Measurements from ENCODE around the gene DNASE1L1. TPM values are rescaled to one million over a fixed set of nuclear protein-coding genes. Genes with fewer than 3 reads are reported as not detected.

Gene DNASE1L1
- polyA plus RNA-seq, 1 of the 3 experiments (the other 2 are of a cell fraction) = 18.2 TPM

DNA sequence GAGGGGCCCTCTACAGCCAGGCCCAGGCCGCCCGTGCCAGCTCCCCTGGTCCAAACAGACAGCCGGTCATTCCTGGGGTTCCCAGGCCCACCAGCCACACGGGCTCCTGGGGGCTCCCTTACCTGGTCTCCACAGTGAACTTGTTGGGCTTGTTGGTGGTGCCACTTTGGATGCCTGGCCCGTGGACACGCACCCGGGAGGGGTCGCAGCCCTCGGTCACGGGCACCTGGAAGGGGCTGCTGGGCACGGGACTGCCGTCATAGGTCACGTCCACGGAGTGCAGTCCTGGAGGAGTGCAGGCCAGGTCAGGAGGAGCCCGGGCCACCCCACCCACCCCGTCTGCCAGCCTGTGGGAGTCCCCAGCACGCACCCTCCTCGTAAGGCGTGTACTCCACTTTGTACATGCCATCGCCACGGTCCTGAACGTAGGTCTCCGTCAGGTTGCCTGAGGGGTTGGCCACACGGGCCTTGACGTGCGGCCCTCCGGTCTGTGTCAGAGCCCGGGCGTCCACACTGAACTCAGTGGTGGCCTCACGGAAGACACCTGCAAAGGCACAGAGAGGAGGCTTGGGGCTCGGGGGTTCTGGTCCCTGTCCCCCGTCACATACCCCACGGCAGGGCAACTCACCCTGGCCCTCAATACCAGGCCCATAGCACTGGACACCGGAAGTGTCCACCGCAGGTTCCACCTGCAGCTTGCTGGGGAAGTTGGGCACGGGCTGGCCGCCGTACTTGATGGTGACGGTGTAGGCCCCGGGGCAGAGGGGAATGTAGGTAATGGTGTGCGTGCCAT is 49.5 kb downstream of the DNASE1L1 start:
- Histone ChIP-seq H3K4me2 (no peak overlapping the region), H3K9me2 (no peaks in the 10 kb centered on the region), H4K20me1 (ENCODE audit: insufficient read depth) (peaks cover 98% of the 10 kb centered on the region), H3K4me1 (ENCODE audit: control insufficient read depth in 1 of 2, insufficient read depth in 2 of 2, low read depth in 1 of 2, low read length in 1 of 2) (no peaks in the 10 kb centered on the region), H3F3A (replicated peaks; ENCODE audit: insufficient read depth) (peaks cover 43% of the 10 kb centered on the region), H3K36me3 (replicated peaks in 1 of 2; ENCODE audit: control insufficient read depth in 1 of 2, insufficient read depth in 2 of 2, low read length in 1 of 2) (peaks cover 3 to 74% of the 10 kb centered on the region in 2 experiments), H3K4me3 (ENCODE audit: low read depth in 2 of 2, low read length in 1 of 2) (no peak overlapping the region), H2AFZ (ENCODE audit: low read depth) (no peak overlapping the region), H3K27ac (ENCODE audit: low read depth in 2 of 2, low read length in 1 of 2) (peak overlapping the region in 1 of 2 experiments; percentile 30; a peak in 2 of 4 replicates), H3K27me3 (ENCODE audit: insufficient read depth) (no peaks in the 10 kb centered on the region), H3K9me3 (no peaks in the 10 kb centered on the region), H3K9ac (no peak overlapping the region), H3K79me2 (ENCODE audit: insufficient read depth) (peaks cover 79% of the 10 kb centered on the region)
- ChIA-PET POLR2A (no interaction called here), CTCF (no interaction called here)
- 71% methylated on average over 19 of the region's 41 CpGs for WGBS (ENCODE audit: low lambda C conversion rate)
- TF ChIP-seq FOSL2 (IDR thresholded peaks at IDR 0.05; ENCODE audit: borderline replicate concordance, low read depth) (no peak), TCF12 (IDR thresholded peaks at IDR 0.05) (no peak), GATA2 (CRISPR knock-in tag; IDR thresholded peaks at IDR 0.05) (no peak), FOXM1 (IDR thresholded peaks at IDR 0.05; ENCODE audit: low read depth) (no peak), RAD21 (IDR thresholded peaks at IDR 0.05; ENCODE audit: low read length) (no peak)
- DNase-seq = no peak

DNA sequence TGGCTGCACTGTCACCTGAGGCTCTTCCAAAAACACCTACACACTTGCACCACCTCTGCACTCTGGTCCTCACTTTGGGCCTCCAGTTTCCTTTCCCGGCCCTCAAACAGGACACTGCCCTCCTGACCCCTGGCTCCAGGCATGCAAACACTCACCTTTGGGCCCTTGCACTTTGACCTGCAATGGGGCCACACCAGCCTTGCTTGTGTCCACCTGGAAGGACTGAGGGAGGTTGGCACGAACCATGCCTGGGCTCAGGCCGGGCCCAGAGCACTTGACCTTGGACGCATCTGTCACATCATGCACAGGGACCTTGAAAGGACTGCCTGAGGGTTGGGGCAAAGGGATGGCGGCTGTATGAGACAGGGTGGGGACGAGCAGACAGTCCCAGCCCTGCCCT is 50.2 kb downstream of the DNASE1L1 start:
- Histone ChIP-seq H2AFZ (ENCODE audit: low read depth) (no peak overlapping the region), H3K79me2 (ENCODE audit: insufficient read depth) (peaks cover 71% of the 10 kb centered on the region), H3K27me3 (ENCODE audit: insufficient read depth) (no peaks in the 10 kb centered on the region), H3K4me1 (ENCODE audit: control insufficient read depth in 1 of 2, insufficient read depth in 2 of 2, low read depth in 1 of 2, low read length in 1 of 2) (no peaks in the 10 kb centered on the region), H3K4me3 (ENCODE audit: low read depth in 2 of 2, low read length in 1 of 2) (no peak overlapping the region), H3K9ac (no peak overlapping the region), H3K9me3 (no peaks in the 10 kb centered on the region), H3K9me2 (no peaks in the 10 kb centered on the region), H3K4me2 (no peak overlapping the region), H3F3A (replicated peaks; ENCODE audit: insufficient read depth) (peaks cover 48% of the 10 kb centered on the region), H3K36me3 (replicated peaks in 1 of 2; ENCODE audit: control insufficient read depth in 1 of 2, insufficient read depth in 2 of 2, low read length in 1 of 2) (peaks cover 3 to 68% of the 10 kb centered on the region in 2 experiments), H3K27ac (ENCODE audit: low read depth in 2 of 2, low read length in 1 of 2) (peak overlapping the region in 1 of 2 experiments; percentile 4; a peak in 1 of 4 replicates), H4K20me1 (ENCODE audit: insufficient read depth) (peaks cover 98% of the 10 kb centered on the region)
- WGBS (ENCODE audit: low lambda C conversion rate) = 70% methylated on average over 6 of the region's 6 CpGs
- ChIA-PET POLR2A (no interaction called here), CTCF (no interaction called here)
- TF ChIP-seq GATA2 (CRISPR knock-in tag; IDR thresholded peaks at IDR 0.05) (no peak), MEF2A (IDR thresholded peaks at IDR 0.05; ENCODE audit: borderline replicate concordance, low read depth) (no peak), POLR2AphosphoS5 (IDR thresholded peaks at IDR 0.05; ENCODE audit: low read depth, low read length) (no peak), TCF12 (IDR thresholded peaks at IDR 0.05) (no peak), RFX5 (IDR thresholded peaks at IDR 0.05; ENCODE audit: low read length) (no peak), RCOR1 (IDR thresholded peaks at IDR 0.05; ENCODE audit: low read length) (no peak), FOSL2 (IDR thresholded peaks at IDR 0.05; ENCODE audit: borderline replicate concordance, low read depth) (no peak), RAD21 (IDR thresholded peaks at IDR 0.05; ENCODE audit: low read length) (no peak), GABPA (IDR thresholded peaks at IDR 0.05; ENCODE audit: low read depth) (no peak), NFIC (IDR thresholded peaks at IDR 0.05; ENCODE audit: borderline replicate concordance) (no peak), ELF1 (IDR thresholded peaks at IDR 0.05) (no peak), EP300 (IDR thresholded peaks at IDR 0.05; ENCODE audit: borderline replicate concordance in 1 of 2, low read depth in 1 of 2, low read length in 1 of 2) (no peak), TEAD4 (IDR thresholded peaks at IDR 0.05; ENCODE audit: borderline replicate concordance, insufficient read depth) (no peak)
- TF ChIP-seq, protein P1, sequence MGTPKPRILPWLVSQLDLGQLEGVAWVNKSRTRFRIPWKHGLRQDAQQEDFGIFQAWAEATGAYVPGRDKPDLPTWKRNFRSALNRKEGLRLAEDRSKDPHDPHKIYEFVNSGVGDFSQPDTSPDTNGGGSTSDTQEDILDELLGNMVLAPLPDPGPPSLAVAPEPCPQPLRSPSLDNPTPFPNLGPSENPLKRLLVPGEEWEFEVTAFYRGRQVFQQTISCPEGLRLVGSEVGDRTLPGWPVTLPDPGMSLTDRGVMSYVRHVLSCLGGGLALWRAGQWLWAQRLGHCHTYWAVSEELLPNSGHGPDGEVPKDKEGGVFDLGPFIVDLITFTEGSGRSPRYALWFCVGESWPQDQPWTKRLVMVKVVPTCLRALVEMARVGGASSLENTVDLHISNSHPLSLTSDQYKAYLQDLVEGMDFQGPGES (IDR thresholded peaks at IDR 0.05; ENCODE audit: low read depth, low read length) = no peak
- TF ChIP-seq, protein P2, sequence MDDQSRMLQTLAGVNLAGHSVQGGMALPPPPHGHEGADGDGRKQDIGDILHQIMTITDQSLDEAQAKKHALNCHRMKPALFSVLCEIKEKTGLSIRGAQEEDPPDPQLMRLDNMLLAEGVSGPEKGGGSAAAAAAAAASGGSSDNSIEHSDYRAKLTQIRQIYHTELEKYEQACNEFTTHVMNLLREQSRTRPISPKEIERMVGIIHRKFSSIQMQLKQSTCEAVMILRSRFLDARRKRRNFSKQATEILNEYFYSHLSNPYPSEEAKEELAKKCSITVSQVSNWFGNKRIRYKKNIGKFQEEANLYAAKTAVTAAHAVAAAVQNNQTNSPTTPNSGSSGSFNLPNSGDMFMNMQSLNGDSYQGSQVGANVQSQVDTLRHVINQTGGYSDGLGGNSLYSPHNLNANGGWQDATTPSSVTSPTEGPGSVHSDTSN (IDR thresholded peaks at IDR 0.05) = no peak
- TF ChIP-seq, protein P3, sequence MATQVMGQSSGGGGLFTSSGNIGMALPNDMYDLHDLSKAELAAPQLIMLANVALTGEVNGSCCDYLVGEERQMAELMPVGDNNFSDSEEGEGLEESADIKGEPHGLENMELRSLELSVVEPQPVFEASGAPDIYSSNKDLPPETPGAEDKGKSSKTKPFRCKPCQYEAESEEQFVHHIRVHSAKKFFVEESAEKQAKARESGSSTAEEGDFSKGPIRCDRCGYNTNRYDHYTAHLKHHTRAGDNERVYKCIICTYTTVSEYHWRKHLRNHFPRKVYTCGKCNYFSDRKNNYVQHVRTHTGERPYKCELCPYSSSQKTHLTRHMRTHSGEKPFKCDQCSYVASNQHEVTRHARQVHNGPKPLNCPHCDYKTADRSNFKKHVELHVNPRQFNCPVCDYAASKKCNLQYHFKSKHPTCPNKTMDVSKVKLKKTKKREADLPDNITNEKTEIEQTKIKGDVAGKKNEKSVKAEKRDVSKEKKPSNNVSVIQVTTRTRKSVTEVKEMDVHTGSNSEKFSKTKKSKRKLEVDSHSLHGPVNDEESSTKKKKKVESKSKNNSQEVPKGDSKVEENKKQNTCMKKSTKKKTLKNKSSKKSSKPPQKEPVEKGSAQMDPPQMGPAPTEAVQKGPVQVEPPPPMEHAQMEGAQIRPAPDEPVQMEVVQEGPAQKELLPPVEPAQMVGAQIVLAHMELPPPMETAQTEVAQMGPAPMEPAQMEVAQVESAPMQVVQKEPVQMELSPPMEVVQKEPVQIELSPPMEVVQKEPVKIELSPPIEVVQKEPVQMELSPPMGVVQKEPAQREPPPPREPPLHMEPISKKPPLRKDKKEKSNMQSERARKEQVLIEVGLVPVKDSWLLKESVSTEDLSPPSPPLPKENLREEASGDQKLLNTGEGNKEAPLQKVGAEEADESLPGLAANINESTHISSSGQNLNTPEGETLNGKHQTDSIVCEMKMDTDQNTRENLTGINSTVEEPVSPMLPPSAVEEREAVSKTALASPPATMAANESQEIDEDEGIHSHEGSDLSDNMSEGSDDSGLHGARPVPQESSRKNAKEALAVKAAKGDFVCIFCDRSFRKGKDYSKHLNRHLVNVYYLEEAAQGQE (IDR thresholded peaks at IDR 0.05; ENCODE audit: low read depth, low read length) = no peak
- TF ChIP-seq, protein P4, sequence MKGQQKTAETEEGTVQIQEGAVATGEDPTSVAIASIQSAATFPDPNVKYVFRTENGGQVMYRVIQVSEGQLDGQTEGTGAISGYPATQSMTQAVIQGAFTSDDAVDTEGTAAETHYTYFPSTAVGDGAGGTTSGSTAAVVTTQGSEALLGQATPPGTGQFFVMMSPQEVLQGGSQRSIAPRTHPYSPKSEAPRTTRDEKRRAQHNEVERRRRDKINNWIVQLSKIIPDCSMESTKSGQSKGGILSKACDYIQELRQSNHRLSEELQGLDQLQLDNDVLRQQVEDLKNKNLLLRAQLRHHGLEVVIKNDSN (IDR thresholded peaks at IDR 0.05; ENCODE audit: borderline replicate concordance, low read depth) = no peak
- no peak for DNase-seq

Measured in SK-N-SH (cell line).